Vagina (tissue), 2 donors: ENCODE results near the gene FLYWCH1. TPM values are rescaled to one million over a fixed set of nuclear protein-coding genes. Genes with fewer than 3 reads are reported as not detected.

ENCODE experiments used
- DNase-seq, 2 donors: peaks; one replicate each; pipeline ENCODE4 v3.0.0-alpha.2; 2017; ENCODE audit errors: extremely low spot score in 2 of 2
- H3K27ac ChIP-seq: fragments of 200-600 bp; sonication (generic); one replicate; pipeline ENCODE4 v1.5.1; 2019
- H3K27me3 ChIP-seq: fragments of 200-600 bp; sonication (generic); one replicate; pipeline ENCODE4 v1.5.1; 2019
- H3K36me3 ChIP-seq, 2 donors: fragments of 200-600 bp; sonication (generic); one replicate each; pipeline ENCODE4 v1.5.1; 2017 to 2019
- H3K4me1 ChIP-seq: fragments of 200-600 bp; sonication (generic); one replicate; pipeline ENCODE4 v1.5.1; 2019
- H3K4me3 ChIP-seq, 2 donors: fragments of 200-600 bp; sonication (generic); 1 replicate in 1 of 2; 2 replicates in 1 of 2; pipeline ENCODE4 v1.5.1; 2016 to 2019
- H3K9me3 ChIP-seq: fragments of 200-600 bp; sonication (generic); one replicate; pipeline ENCODE4 v1.5.1; 2019
- POLR2A ChIP-seq, 2 donors: fragments of 450-650 bp; IDR thresholded peaks; one replicate each; pipeline ENCODE4 v1.6.1; 2017; ENCODE audit warnings: antibody characterized with exemption in 2 of 2, mild to moderate bottlenecking in 2 of 2, moderate library complexity in 2 of 2
- POLR2AphosphoS5 ChIP-seq, 2 donors: sonication (generic); formaldehyde crosslinking; IDR thresholded peaks; one replicate each; pipeline ENCODE4 v1.9.0; 2017; ENCODE audit warnings: antibody characterized with exemption in 2 of 2, mild to moderate bottlenecking in 2 of 2, low read depth in 1 of 2; ENCODE audit not compliant: insufficient read depth in 1 of 2
- intact Hi-C: fragments of 100-400 bp; cut with DNase I; formaldehyde crosslinking; loops from one replicate; pipeline ENCODE4 v1.15.1; 2023
- total RNA-seq: library from RNA; depleted of rRNA; stranded (reverse); fragments of >200 nt; gene quantifications from one replicate; pipeline ENCODE4 v1.2.3, GENCODE V29; 2016
- TF ChIP-seq, protein P1 (sequence below), 3 experiments: fragments of 450-650 bp in 2 of 3; fragments of 200-600 bp in 1 of 3; sonication (generic) in 1 of 3; IDR thresholded peaks; one replicate each; pipeline ENCODE4 v1.5.1; 2017 to 2019; ENCODE audit warnings: antibody characterized with exemption in 3 of 3, mild to moderate bottlenecking in 2 of 3, moderate library complexity in 2 of 3

Gene FLYWCH1
- total RNA-seq, 1 donor from 2014 or later: 32.9 TPM

DNA sequence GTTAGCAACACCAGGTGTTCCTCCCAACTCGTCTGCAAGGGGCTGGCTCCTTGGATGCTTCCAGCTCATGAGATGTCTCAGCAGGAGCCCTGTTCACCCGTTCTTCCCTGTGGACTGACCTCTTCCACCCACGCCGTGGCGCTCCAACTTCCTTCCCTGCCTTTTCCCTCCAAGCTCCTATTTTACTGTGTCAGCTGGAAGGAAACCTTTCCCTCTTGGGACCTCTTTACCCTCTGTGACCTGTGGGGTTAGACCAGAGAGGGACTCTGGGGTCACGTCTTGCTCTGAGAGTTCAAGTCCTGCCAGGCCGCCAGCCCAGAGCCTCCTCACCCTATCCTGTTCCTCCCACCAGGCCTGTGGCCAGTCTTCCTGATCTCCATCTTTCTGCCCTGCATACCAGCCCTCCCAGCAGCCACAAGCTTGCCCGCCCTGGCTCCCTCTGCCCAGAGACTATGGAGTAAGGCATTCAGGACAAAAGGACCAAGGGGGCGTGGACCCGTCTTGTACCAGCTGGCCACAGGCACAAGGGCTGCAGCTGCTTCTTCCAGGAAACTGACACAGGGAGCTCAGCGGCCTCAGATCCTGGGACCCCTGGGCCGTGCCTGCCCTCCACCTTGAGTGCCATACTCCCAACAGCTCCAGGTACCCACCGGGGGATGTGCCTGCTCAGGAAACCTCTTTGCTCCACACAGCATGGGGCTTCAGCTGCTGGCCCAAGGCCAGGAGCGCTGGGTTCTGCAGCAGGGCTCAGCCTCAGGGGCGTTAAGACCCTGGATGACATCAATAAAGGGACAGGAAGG, 60.5 kb downstream of the FLYWCH1 start:
- H3K36me3 ChIP-seq: no peaks in the 10 kb centered on the region

DNA sequence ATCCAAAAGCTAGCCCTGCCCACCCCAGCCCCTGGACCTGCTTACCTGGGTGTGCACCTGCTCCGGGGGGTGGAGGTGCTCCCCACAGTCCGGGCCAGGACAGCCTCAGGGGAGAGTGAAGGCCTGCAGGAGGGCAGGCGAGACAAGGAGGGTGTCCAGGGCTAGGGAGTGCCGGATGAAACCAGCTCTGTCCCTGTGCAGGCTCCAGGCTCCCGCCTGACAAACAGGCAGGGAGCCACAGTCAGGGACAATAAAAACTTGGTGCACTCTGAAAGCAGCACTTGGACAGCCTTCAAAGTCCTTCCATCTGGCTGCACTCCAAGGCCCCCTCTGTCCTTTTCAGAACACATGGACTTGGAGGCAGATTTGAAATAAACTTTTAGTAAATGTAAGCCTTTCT, 61.4 kb downstream of the FLYWCH1 start:
- DNase-seq: no peak
- Histone ChIP-seq H3K27me3 (no peaks in the 10 kb centered on the region), H3K36me3 (no peaks in the 10 kb centered on the region), H3K27ac (no peak overlapping the region), H3K4me3 (no peak overlapping the region), H3K4me1 (peaks cover 19% of the 10 kb centered on the region), H3K9me3 (no peaks in the 10 kb centered on the region)
- no peak for TF ChIP-seq POLR2AphosphoS5 (IDR thresholded peaks at IDR 0.05; ENCODE audit: insufficient read depth in 1 of 2, low read depth in 1 of 2)
- TF ChIP-seq, protein P1, sequence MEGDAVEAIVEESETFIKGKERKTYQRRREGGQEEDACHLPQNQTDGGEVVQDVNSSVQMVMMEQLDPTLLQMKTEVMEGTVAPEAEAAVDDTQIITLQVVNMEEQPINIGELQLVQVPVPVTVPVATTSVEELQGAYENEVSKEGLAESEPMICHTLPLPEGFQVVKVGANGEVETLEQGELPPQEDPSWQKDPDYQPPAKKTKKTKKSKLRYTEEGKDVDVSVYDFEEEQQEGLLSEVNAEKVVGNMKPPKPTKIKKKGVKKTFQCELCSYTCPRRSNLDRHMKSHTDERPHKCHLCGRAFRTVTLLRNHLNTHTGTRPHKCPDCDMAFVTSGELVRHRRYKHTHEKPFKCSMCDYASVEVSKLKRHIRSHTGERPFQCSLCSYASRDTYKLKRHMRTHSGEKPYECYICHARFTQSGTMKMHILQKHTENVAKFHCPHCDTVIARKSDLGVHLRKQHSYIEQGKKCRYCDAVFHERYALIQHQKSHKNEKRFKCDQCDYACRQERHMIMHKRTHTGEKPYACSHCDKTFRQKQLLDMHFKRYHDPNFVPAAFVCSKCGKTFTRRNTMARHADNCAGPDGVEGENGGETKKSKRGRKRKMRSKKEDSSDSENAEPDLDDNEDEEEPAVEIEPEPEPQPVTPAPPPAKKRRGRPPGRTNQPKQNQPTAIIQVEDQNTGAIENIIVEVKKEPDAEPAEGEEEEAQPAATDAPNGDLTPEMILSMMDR (IDR thresholded peaks at IDR 0.05): no peak
- no peak for TF ChIP-seq POLR2A (IDR thresholded peaks at IDR 0.05)
- intact Hi-C loops: no loop called here

More for the DNA sequence above, 60.5 kb downstream of the FLYWCH1 start:
- intact Hi-C loops: no loop called here
- Histone ChIP-seq H3K4me3 (no peak overlapping the region), H3K4me1 (peaks cover 25% of the 10 kb centered on the region), H3K27me3 (peaks cover 8% of the 10 kb centered on the region), H3K9me3 (no peaks in the 10 kb centered on the region), H3K27ac (no peak overlapping the region)
- TF ChIP-seq POLR2AphosphoS5 (IDR thresholded peaks at IDR 0.05; ENCODE audit: insufficient read depth in 1 of 2, low read depth in 1 of 2) (no peak), POLR2A (IDR thresholded peaks at IDR 0.05) (no peak)
- TF ChIP-seq, protein P1 (IDR thresholded peaks at IDR 0.05): no peak
- DNase-seq: no peak

DNA sequence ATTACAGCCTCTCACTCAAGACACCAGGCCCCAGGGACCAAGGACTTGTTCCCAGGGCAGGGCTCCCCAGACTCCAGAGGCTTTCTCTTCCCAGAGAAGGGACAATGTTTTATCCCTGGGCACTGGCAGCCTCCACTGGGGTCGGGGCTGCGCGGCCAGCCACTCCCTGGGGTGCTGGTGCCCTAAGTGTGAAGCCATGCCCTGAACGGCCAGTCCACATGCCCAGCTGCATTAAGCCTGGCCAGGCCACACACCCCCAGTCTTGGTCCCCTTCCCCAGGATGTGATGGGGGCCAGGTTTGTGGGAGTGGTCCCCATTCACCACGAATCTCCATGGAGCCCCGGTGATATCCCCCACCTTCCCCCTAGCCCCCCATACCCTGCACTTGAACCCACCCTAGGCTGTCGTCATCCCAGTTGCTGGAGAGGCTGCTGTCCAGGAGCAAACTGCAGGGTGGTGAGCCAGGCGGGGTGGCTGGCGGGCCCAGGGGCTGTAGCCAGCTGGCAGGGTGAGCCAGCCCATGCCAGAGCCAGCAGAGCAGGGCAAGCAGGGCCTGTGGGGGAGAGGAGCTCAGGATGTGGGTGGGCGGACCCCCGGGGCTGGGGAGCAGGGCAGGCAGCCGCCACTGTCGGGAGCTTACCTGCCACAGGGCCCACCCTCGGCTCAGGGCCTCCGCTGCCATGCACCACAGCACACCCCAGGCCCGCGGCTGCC, 62.0 kb downstream of the FLYWCH1 start:
- intact Hi-C loops: no loop called here
- Histone ChIP-seq H3K4me3 (no peak overlapping the region), H3K36me3 (no peaks in the 10 kb centered on the region), H3K4me1 (peaks cover 12% of the 10 kb centered on the region), H3K9me3 (no peaks in the 10 kb centered on the region), H3K27ac (no peak overlapping the region), H3K27me3 (no peaks in the 10 kb centered on the region)
- DNase-seq: no peak
- TF ChIP-seq POLR2AphosphoS5 (IDR thresholded peaks at IDR 0.05; ENCODE audit: insufficient read depth in 1 of 2, low read depth in 1 of 2) (no peak), POLR2A (IDR thresholded peaks at IDR 0.05) (no peak)
- TF ChIP-seq, protein P1 (IDR thresholded peaks at IDR 0.05): no peak

DNA sequence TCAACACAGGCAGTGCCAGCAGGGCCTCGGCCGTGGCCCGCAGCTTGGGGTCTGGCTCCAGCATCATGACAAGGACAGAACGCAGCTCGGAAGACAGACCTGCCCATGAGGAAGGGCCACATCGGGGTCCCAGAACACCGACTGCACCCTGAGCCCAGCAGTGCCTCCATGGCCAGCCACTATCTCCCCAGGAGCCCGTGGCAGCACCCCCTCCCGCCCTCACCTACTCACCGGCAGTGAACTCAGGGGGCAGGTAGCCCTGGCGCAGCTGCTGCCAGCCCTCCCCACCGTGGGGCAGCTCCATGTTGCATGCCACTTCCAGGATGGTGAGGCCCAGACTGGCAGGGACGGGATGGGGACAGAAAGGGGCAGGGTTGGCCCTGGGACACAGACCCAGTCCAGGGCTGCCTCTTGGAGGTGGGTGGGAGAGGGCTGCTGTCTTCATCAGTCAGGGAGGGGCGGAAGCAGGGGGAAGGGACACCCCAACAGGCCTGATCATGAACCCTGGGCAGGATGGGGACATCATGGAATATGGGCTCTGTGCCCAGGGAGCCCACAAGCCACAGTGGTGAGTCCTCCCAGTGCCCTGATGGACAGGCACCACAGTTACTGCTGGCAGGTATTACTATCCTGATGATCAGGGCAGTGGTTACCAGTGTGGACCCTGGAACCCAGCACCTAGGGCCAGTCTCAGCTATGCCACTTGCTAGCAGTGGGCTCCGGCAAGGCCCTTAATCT, 62.8 kb downstream of the FLYWCH1 start:
- DNase-seq: no peak
- Histone ChIP-seq H3K9me3 (no peaks in the 10 kb centered on the region), H3K36me3 (no peaks in the 10 kb centered on the region), H3K27me3 (no peaks in the 10 kb centered on the region), H3K4me1 (peaks cover 10% of the 10 kb centered on the region), H3K4me3 (no peak overlapping the region), H3K27ac (no peak overlapping the region)
- intact Hi-C loops: no loop called here
- TF ChIP-seq POLR2A (IDR thresholded peaks at IDR 0.05) (no peak), POLR2AphosphoS5 (IDR thresholded peaks at IDR 0.05; ENCODE audit: insufficient read depth in 1 of 2, low read depth in 1 of 2) (no peak)
- TF ChIP-seq, protein P1 (IDR thresholded peaks at IDR 0.05): no peak
